HG03196 (cell line): ENCODE results near the gene TBC1D1.
"Not testable (repeated sequence)": the region's sequence is repeated elsewhere in the genome, so short reads cannot be mapped to it uniquely, and the experiment has no call there.

Experiments used
- ATAC-seq: cut with Tn5 transposase; IDR thresholded peaks from one replicate; pipeline ENCODE4 v1.9.1; 2021; ENCODE audit not compliant: unreplicated experiment

TBC1D1 gene

GRCh38 chr4:37923089-37923488, 32.2 kb downstream of the TBC1D1 start:
- ATAC-seq, result not testable (repeated sequence)

DNA sequence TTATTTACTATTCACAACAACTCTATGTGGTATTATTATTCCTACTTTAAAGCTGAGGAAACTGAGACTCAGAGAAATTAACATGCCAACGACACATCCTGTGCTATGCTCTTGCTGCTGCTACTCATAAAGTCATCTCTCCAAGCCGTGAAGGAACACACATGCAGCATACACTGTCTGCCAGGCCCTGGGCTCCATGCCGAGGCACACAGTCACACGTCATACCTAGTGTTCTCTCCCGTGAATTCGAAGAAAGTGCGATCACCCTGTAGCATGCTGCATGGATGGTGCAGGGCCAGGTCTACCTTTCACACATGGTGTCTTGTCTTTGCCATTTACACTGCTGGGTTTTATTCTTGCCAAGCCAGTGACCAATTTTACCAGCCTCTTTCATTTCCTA, 34.1 kb downstream of the TBC1D1 start:
- no peak for ATAC-seq

GRCh38 chr4:37927434-37927833, 36.5 kb downstream of the TBC1D1 start:
- no peak for ATAC-seq

DNA sequence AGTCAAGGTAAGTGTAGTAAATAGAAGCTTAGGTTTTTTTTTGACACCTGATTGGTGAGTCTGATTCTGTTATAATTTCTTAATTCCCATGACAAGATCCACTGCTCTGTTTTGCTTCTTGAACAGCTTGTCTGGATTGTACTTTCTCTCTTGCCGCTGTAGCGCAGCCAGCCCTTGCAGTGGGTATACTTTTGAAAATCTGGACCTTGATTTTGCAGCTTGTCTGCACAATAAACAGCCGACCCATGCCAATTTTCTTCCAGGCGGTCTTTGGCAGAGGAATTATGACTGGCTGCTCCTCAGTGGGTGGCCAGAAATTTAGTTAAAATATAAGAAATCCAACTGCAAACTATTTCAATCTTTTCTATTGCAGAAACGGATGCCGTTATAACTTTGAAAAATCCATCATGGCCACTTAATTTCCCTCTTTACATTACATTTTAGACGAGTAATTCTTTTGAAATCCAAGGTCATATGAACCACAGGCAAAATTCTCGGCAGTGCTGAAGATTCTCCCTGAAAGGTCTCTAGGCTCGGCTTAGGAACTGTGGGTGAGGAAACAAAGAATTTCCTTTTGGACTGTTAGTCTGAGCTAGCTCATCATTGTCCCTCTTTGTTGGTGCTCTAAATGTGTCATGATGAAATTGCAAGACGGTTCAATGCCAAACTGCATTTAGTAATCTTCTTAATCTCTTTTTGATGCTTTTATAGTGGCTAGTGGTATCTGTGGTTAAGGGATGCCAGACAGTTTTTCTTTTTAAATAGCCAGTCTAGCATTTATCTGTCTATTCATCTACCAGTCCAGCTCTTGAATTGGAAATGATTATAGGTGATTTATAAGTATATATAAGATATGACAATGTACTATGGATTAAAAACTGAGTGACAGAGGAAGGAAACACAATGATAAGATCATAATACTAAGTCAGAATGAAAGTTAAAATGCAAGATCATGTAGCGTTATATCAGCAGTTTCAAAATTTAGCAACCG, 37.8 kb downstream of the TBC1D1 start:
- ATAC-seq, result no peak

GRCh38 chr4:37934096-37934495, 43.2 kb downstream of the TBC1D1 start:
- no peak for ATAC-seq

DNA sequence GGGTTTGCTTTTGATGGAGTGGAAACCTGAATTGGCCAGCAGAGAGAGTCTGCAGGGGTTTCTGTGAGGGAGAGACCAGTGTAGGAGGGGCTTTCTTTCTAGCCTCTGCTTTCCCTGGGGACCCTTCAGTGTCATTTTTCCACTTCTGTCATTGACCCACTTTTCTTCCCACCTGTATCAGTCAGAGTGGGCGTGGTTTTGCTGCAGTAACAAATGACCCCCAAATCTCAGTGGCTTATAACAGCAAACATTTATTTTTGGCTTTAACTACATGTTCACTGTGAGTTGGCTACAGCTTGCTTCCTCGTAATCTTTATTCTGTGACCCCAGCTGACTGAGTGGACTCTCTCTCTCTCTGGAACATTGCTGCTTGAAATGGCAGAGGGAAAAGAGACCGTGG, 43.7 kb downstream of the TBC1D1 start:
- ATAC-seq, result no peak

DNA sequence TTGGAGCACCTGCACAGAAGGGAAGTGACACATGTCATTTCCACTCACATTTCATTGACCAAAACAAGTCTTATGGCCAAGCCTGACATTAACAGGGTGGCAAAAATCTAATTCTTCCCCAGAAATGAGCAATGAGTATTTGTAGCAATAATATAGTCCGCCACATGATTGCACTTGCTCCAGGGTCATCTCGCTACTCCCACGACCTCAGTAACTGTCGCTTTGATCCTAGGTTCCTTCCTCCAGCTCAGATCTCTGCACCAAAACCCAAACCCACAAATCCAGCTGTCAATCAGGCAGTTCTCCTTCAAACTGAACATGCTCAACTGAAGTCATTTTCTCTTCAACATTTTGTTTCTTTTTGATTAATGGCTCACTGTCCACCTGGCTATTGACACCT, 44.1 kb downstream of the TBC1D1 start:
- ATAC-seq, result no peak

GRCh38 chr4:37936889-37937498, 46.1 kb downstream of the TBC1D1 start:
- ATAC-seq, result no peak

DNA sequence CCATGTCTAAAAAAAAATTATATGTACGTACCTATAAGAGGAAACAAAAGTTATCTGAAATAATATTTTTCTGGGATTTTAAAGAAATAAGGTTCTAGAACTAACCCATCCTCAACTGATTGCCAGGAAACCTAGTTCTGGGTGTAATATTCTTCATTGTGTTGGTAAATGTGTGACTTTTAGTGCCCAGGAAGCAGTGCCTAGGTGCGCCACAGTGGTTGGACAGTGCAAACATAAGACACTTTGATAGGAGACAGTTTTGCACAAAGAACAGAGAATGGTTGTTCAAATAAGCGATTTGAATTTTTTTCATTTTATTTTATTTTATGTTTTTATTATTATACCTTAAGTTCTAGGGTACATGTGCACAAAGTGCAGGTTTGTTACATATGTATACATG, 47.3 kb downstream of the TBC1D1 start:
- ATAC-seq, result no peak

DNA sequence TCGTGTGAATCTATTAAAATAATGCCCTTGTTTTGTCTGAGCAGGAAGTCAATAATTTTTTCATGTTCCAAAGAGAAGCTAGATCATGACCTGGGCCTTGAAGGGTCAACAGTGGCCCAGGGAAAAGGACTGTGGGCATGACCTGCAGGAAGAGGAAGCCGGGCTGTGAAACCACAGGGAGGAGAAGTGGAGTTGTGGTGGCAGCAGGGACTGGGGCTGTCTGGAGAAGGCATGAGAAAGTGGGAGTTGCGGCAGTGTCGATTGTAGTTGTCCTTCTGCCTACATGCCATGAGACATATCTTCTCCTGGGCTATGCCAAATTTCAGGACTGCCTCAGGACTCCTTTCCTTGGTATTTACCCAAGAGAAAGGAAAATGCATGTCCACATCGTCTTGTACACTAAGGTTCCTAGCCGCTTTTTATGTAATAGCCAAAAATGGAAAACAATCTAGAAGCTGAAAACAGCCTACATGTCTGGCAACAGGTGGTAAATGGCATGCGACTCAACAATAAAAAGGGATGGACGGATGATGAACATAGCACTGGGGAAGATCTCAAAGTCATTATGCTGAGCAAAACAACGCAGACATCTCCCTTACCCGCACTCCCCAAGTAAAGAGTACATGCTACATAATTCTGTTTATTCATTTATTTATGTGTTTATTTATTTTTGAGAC, 55.8 kb downstream of the TBC1D1 start:
- no peak for ATAC-seq

DNA sequence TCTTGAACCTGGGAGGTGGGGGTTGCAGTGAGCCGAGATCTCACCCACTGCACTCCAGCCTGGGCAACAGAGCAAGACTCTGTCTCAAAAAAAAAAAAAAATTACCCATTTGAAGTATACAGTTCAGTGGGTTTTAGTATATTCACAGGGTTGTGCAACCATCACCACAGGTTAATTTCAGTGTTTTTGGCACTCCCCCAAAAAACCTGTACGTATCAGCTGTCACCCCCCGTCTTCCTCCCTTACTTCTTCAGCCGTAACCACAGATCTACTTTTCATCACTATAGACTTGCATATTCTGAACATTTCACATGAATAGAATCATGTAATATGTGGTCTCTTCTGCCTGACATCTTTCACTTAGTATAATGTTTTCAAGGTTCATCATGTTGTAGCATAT, 57.7 kb downstream of the TBC1D1 start:
- no peak for ATAC-seq

DNA sequence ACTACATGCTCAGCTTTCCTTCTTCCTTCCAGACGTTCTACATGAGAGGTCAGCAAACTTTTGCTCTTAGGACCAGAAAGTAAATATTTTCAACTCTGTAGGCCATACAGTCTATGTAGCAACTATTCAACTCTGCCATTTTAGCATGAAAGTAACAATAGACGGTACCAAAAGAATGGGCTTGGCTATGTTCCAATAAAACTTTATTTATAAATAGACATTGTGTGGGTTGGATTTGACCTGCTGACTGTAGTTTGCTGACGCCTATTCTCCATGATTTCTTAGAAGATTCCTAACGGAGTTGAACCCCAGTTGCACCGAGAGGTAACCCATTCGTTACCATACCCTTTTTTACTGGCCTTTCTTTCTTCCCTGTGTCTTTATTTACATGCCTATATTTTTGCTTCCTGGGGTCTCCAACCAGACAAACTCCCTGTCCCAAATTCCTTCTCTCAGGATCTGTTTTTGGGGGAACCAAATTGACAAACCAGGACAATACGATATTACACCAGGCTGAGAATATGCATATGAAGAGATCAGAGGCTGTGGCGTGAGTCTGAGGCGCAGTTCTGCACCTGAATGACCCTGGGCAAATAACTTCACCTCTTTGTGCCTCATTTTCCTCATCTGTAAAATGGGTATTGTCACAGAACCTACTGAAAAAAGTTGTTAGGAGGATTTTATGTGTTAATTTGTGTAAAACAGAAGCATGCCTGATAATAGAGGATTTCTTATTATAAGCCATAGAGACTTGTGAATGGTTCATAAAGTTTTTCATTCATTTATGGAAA, 58.9 kb downstream of the TBC1D1 start:
- no peak for ATAC-seq

DNA sequence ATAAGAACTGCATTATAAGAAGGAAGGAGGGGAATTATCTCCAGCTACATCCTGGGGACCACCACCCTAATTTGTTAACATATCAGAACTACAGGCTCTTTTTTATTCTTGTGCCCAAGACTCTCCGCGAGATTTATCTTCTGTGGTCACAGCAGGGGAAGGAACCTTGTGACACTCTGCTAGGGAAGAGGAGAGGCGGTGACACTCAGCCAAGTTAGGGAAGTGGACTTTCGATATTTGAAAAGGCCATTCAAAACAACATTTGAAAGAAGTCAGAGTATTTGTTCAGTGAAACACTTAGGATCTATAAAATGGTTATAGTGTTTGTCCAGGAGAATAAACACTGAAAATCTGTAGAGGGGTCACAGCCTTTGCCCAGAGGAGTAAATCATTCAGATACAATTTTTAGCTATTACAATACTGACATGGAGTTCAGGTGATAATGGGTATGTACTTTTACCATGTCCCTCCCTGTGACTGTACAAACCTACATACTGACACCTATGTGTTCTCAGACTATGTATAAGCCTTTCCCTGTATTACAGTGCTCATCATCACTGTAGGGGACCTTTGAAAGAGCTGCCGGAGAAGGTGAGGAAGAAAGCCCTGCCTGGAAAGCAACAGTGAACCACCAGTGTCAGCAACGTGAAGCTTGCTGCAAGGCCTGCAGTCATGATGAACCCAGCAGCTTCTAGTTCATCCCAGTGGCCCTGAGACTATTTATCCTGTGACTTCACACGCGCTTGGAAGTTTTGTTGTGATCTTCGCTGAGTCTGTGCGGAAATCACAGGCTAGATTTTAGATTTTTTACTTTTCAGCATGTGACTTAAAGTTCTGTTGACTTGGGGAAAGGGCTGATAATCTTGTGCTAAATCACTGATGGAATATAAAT, 60.8 kb downstream of the TBC1D1 start:
- no peak for ATAC-seq

GRCh38 chr4:37953156-37953555, 62.3 kb downstream of the TBC1D1 start:
- ATAC-seq, result no peak

DNA sequence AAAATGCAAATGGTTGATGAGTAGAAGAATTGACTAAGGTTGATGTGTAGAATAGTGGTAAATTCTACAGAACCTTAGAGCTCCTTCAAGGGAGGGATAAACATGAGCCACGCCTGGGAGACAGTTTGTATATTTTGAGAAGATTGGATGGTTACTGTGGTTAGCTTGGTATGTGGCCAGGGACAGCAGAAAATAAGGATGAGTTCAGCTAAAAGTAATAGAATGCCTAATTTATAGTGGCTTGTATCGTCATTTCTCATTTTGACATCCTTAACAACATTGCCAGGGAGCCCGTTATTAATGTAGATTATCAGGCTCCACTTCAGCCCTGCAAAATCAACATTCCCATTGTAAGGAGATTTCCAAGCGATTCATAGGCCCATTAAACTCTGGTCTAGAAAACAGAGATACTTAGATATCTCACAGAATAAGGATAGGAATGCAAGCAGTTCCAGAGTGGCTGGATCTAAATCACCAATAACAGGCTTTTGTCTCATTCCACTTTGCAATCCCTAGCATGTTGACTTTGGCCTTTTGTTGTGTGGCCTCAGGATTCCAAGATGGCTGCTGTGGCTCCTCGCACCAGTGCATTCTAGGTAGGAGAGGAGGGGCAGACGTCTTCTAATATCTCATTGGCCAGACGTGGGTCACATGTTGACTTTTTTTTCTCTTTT, 62.9 kb downstream of the TBC1D1 start:
- no peak for ATAC-seq

DNA sequence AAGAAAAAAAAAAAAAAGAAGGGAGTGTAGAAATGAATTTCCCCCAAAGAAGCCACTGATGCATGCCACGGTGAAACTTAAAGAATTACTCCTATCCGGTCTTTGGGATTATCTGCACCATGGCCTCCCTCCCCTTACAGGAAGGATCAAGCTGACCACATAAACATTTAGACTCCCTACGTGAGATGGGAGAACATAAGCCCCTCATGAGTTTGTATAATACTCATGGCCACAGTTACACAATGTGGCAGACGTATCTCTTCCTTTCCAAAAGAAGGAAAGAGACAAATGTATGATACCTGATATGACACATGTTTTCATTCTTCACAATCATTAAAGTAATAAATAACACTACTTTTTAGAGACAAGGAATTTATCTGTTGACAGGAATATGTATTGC, 66.1 kb downstream of the TBC1D1 start:
- ATAC-seq, result no peak

DNA sequence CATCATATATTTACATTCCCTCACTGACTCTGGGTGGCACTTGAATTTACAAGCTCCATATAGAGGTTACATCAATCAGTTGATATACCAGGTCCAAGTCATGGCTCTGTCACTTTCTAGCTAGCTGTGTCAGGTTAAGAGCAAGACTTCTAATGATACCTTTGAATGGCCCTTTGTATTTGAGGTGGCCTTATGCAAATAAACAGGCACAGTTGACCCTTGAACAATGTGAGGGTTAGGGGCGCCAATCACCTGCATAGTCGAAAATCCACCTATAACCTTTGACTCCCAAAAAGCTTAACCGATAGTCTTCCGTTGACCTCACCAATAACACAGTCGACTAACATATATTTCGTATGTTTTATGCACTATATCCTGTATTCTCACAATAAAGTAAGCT, 68.0 kb downstream of the TBC1D1 start:
- no peak for ATAC-seq

GRCh38 chr4:37960098-37960497, 69.2 kb downstream of the TBC1D1 start, which contains the start of gene PTTG2:
TSS of gene PTTG2 (plus strand) at chr4:37960398. CDS start at chr4:37960435, 37 bp downstream.
- ATAC-seq, result no peak

- ATAC-seq, result no peak
These were observed 70.0 kb downstream of the TBC1D1 start for GRCh38 chr4:37960679-37961450.
